SKM-1 treated with dmso at 0.1 percent for 144 hours (cell line): ENCODE measurements around the gene ZEB2.

Experiments
- DNase-seq: peaks from one replicate; lab custom pipeline; 2025; ENCODE audit not compliant: unreplicated experiment; lab: John Stamatoyannopoulos, UW

ZEB2 gene

GRCh38 chr2:144472911-144473310 is 47.0 kb downstream of the ZEB2 start:
- no peak for DNase-seq

DNA sequence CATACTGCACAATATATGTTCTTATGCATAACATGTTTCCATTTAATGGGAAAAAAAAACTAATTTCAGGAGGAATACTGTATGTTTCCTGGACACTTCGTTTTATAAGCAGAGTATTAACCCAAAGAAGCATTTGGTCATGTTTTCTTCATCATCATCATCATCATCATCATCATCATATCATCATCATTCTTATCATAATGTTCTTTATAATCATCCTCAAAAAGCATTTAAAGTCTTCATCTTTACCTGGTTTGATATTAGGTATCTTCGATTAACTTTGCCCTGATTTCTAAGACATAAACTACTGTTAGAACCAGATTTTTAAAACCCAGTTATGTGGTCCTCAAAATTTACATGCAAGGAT is 47.9 kb downstream of the ZEB2 start:
- no peak for DNase-seq

GRCh38 chr2:144471305-144472045 is 48.4 kb downstream of the ZEB2 start:
- no peak for DNase-seq

GRCh38 chr2:144470816-144471215 is 49.1 kb downstream of the ZEB2 start:
- no peak for DNase-seq

- DNase-seq: no peak
Measured at GRCh38 chr2:144470334-144470733, 49.6 kb downstream of the ZEB2 start.

- DNase-seq: no peak
Measured at GRCh38 chr2:144469798-144470197, 50.1 kb downstream of the ZEB2 start.

GRCh38 chr2:144468823-144469595 is 50.9 kb downstream of the ZEB2 start:
- DNase-seq: no peak

GRCh38 chr2:144467502-144468137 is 52.3 kb downstream of the ZEB2 start:
- DNase-seq: no peak

DNA sequence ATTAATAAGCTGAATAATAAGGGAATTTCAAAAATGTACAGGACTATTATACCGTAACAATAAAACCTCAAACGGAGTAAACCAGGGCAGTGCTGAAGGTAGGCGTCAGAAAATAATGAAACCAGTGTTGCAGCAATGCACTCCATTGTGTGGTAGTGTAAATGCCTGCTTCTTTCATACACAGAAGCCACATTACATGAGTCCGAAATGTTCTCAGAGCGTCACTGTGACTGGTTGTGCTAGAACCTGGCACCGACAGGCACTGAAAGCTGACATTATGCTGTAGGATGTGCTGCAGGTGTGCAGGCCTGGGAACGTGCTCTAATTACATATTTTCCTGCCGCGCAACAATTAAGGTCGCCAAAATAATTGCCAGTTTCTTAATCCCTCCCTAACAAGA is 53.3 kb downstream of the ZEB2 start:
- no peak for DNase-seq

DNA sequence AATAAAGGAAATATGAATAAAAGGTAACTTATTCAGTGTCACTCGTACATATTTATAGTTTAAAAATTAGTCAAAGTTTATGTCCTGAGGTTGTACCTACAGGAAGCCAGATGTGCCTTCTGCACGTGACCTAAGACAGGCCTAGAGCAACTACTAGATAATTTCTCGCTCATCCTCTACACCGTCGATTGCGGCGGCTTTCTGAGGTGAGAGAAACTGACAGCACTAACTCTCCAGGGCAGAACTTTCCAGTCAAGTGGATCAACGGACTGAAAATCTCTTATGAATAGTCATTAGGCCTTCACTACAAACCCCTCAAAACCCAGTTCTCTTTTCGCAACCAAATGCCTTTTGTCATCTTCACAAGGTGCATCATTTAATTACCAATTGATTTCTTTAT is 54.2 kb downstream of the ZEB2 start:
- no peak for DNase-seq

GRCh38 chr2:144464730-144465129 is 55.2 kb downstream of the ZEB2 start:
- DNase-seq: no peak

- no peak for DNase-seq
Measured at GRCh38 chr2:144463266-144463665, 56.7 kb downstream of the ZEB2 start.

- DNase-seq: no peak
Measured at GRCh38 chr2:144462266-144462665, 57.7 kb downstream of the ZEB2 start.

DNA sequence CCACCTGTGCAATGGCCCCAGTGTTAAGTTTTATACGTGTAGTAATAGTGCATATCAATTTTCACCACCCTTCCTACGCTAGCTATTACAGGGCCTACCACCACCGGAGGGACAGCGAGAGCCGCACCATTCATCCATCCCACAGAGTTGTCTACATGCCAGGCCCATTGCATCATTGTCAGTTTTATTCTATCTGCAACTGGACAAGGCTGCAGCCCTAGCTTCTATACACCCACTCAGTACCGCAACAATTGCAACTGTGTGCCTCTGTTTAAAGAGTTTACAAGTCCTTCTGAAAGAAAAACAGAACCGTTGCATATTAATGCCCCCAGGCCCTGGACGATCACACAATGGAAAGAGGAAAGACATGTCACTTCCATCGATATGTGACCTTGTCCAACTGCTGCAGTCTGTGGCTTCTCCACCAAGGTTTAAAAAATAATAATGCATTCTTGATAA is 58.6 kb downstream of the ZEB2 start:
- no peak for DNase-seq

DNA sequence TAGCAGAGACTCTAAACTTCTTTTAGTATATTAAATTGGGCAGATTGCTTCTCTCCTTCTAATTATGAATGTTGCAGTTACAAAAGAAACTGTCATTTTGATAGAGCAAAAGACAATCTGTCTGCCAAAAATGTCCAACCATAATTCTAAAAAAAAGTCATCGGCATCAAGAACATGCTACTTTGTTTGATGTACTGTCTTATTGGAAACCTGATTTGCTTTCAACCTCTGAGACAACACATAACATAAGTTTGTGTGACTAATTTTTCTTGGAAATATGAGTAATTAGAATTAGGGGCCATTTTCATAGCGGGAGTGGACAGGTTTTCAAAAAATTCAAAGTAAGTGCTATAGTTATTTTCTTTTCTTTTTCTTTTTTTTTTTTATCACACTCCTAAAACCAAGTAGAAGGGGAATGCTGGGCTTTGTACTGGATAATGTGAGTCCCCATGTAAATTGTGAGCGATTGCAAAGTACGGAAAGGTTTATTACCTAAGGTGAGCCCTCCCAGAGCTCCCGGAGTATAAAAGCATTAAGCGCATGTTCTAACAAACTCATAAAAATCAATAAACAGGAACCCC is 59.1 kb downstream of the ZEB2 start:
- no peak for DNase-seq

- no peak for DNase-seq
Measured at GRCh38 chr2:144459937-144460336, 60.0 kb downstream of the ZEB2 start.

GRCh38 chr2:144459286-144459685 is 60.6 kb downstream of the ZEB2 start:
- no peak for DNase-seq

DNA sequence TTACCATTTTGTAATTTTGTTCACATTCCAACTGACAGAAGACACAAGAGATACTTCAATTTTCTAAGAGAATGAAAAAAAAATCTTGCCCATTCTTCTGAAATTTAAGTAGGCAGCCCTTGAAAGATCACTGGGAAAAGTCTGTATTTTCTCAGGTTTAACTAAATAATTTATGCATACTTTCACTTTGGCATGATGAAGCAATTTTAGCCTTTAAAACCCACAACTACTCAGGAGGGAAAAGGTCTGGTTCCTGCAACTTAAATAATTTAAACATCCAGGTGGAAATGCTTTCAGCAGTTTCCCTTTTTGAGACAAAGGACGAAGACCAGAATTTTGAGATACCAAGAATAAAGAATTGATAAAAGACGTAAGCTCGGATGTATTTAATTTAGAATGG is 61.4 kb downstream of the ZEB2 start:
- no peak for DNase-seq

GRCh38 chr2:144456680-144457079 is 63.2 kb downstream of the ZEB2 start:
- DNase-seq: peak; percentile 18

DNA sequence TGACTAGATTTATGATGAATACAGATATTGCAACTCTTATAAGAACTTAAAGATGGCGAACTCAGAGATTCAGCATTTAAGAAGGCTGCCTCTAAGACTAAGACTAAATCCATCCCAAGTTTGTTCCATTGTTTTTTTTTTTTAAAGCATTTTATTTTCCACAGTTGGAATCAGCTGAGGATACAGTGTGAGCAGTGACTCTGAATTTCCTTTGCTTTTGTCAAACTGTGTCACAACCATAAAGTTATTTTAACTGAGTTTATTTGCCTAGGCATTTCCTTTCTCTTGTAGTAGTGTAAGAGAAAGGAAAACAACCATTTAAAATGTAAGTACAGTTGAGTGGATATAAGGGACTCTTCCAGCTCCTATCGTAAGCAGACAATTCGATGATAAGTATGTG is 63.9 kb downstream of the ZEB2 start:
- DNase-seq: no peak

DNA sequence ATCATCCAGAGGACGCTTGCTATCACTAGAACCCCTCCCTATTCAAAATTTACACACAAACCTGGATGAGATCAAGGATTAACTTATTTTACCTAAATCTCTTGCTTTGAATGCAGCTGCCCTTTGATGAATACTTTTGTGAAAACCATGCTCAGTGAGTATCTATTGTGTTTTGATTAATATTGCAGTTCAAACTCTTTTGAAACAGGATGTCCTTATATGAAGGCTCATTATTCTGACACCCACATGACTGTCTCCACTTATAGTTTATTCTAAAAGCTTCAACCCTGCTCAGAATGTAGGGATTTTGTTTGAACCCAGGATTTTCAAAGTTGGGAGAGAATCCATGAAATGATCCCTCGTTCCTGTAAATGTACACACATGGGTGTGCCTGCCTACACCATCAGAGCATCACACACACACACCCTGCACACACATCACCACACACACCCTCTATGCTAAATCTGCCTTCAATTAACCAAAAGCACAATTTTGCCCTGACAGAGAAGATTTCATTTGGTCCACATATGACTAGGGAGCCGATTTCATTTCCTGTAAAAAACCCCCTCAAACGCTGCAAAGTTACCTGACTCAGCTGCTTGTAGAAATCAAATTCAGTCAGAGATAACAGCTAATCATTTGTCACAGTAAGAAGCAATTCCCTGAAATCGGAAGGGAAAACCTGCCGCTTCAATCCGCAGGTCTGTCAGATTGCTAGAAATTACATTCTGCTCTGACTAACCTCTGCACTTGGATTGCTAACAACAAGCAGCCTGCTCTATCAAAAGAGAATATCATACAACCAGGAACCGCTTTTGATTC is 65.2 kb downstream of the ZEB2 start:
- no peak for DNase-seq
